DLD1 (cell line): ENCODE measurements around the gene PROM2.

Experiments used
- in situ Hi-C: cut with HindIII; loops from 2 replicates; pipeline ENCODE4 v1.10.0; 2017; ENCODE audit warnings: low sequenced_read_pairs

The PROM2 gene

GRCh38 chr2:95319481-95320343 lies 45.5 kb downstream of the PROM2 start:
- in situ Hi-C loops: no loop called here

- in situ Hi-C loops: no loop called here
Measured at GRCh38 chr2:95320344-95320712, 46.1 kb downstream of the PROM2 start.

GRCh38 chr2:95320986-95321767 lies 46.9 kb downstream of the PROM2 start:
- in situ Hi-C loops: no loop called here

- in situ Hi-C loops: no loop called here
Measured at GRCh38 chr2:95323347-95324155, 49.3 kb downstream of the PROM2 start.

- in situ Hi-C loops: no loop called here
Measured at GRCh38 chr2:95325026-95325425, 50.8 kb downstream of the PROM2 start.

- in situ Hi-C loops: no loop called here
Measured at GRCh38 chr2:95325590-95326432, 51.6 kb downstream of the PROM2 start.

- in situ Hi-C loops: no loop called here
Measured at GRCh38 chr2:95326433-95327140, 52.3 kb downstream of the PROM2 start.

- in situ Hi-C loops: no loop called here
Measured at GRCh38 chr2:95327861-95328260, 53.6 kb downstream of the PROM2 start.

- in situ Hi-C loops: no loop called here
Measured at GRCh38 chr2:95328358-95329125, 54.3 kb downstream of the PROM2 start.

GRCh38 chr2:95329401-95329800 lies 55.2 kb downstream of the PROM2 start:
- in situ Hi-C loops: no loop called here

GRCh38 chr2:95329891-95330793 lies 55.9 kb downstream of the PROM2 start:
- in situ Hi-C loops: no loop called here

- in situ Hi-C loops: no loop called here
Measured at GRCh38 chr2:95330794-95331338, 56.6 kb downstream of the PROM2 start.

GRCh38 chr2:95331606-95332005 lies 57.4 kb downstream of the PROM2 start:
- in situ Hi-C loops: no loop called here

- in situ Hi-C loops: no loop called here
Measured at GRCh38 chr2:95332036-95332435, 57.8 kb downstream of the PROM2 start.

- in situ Hi-C loops: no loop called here
Measured at GRCh38 chr2:95333056-95333455, 58.8 kb downstream of the PROM2 start.

GRCh38 chr2:95333888-95334338 lies 59.7 kb downstream of the PROM2 start:
- in situ Hi-C loops: no loop called here

GRCh38 chr2:95334916-95335641 lies 60.8 kb downstream of the PROM2 start:
- in situ Hi-C loops: no loop called here
